Transverse colon (tissue), 4 donors: Measurements from ENCODE around the gene CFAP54. TPM values are rescaled to one million over a fixed set of nuclear protein-coding genes. Genes with fewer than 3 reads are reported as not detected.
A peak's percentile ranks its signal among the peaks of the same experiment; 100 is the strongest.

Experiments used
- DNase-seq: peaks from one replicate; pipeline ENCODE4 v3.0.0-alpha.2; 2019
- H3K27ac ChIP-seq, 4 donors: fragments of 200-600 bp; sonication (generic); 2 replicates each; pipeline ENCODE4 v1.5.1; 2016 to 2018; ENCODE audit warnings: inconsistent platforms in 4 of 4
- H3K27me3 ChIP-seq: fragments of 200-600 bp; sonication (generic); 2 replicates; pipeline ENCODE4 v1.5.1; 2017; ENCODE audit warnings: inconsistent platforms
- H3K36me3 ChIP-seq, 4 donors: fragments of 200-600 bp; sonication (generic); 2 replicates each; pipeline ENCODE4 v1.5.1; 2017 to 2019; ENCODE audit warnings: inconsistent platforms in 4 of 4
- H3K4me1 ChIP-seq, 4 donors: fragments of 200-600 bp; sonication (generic); 2 replicates each; pipeline ENCODE4 v1.5.1; 2017 to 2020; ENCODE audit warnings: inconsistent platforms in 4 of 4
- H3K4me3 ChIP-seq, 4 donors: fragments of 200-600 bp; sonication (generic); 1 replicate in 1 of 4; 2 replicates in 3 of 4; pipeline versions ENCODE4 v1.5.1 to v1.6.1; 2017 to 2019; ENCODE audit warnings: inconsistent platforms in 4 of 4
- H3K9me3 ChIP-seq, 2 donors: fragments of 200-600 bp; sonication (generic); 2 replicates each; pipeline ENCODE4 v1.5.1; 2017 to 2019; ENCODE audit warnings: inconsistent platforms in 2 of 2
- EP300 ChIP-seq: sonication (generic); formaldehyde crosslinking; IDR thresholded peaks from one replicate; pipeline ENCODE4 v1.6.1; 2017; ENCODE audit warnings: antibody characterized with exemption, low read depth
- POLR2A ChIP-seq: fragments of 450-650 bp; IDR thresholded peaks from one replicate; pipeline ENCODE4 v1.6.1; 2016; ENCODE audit warnings: antibody characterized with exemption, mild to moderate bottlenecking, moderate library complexity
- POLR2AphosphoS5 ChIP-seq, 3 donors: sonication (generic); formaldehyde crosslinking; IDR thresholded peaks; one replicate each; pipeline ENCODE4 v1.6.1; 2016; ENCODE audit warnings: antibody characterized with exemption in 3 of 3
- WGBS, 2 donors: methylation state at CpG; one replicate each; pipeline ENCODE4 v1.1.5; 2018; ENCODE audit warnings: low coverage in 1 of 2; 5-methylcytosine and 5-hydroxymethylcytosine counted together
- in situ Hi-C, 4 donors: fragments of 200-750 bp; cut with MboI; loops; one replicate each; pipeline versions ENCODE4 v1.15.0 to v1.15.1; 2017; ENCODE audit warnings: low sequenced_read_pairs in 3 of 4, low pct_ligation_motif_present in 1 of 4, low pct_unique_long_range_greater_than_20kb in 1 of 4
- intact Hi-C: fragments of 100-400 bp; cut with DNase I; formaldehyde crosslinking; loops from one replicate; pipeline ENCODE4 v1.15.1; 2023; ENCODE audit warnings: low total_unique reads
- total RNA-seq, 4 donors: library from RNA; depleted of rRNA; stranded (reverse); fragments of >200 nt; gene quantifications; one replicate each; pipeline ENCODE4 v1.1.0, GENCODE V29; 2016
- TF ChIP-seq, protein P1 (sequence below), 5 experiments: fragments of 200-600 bp in 3 of 5; fragments of 450-650 bp in 2 of 5; sonication (generic) in 3 of 5; IDR thresholded peaks; 1 replicate in 2 of 5; 2 replicates in 3 of 5; pipeline ENCODE4 v1.5.1; 2016 to 2017; ENCODE audit warnings: antibody characterized with exemption in 5 of 5, inconsistent platforms in 3 of 5, mild to moderate bottlenecking in 2 of 5, moderate library complexity in 1 of 5

Gene CFAP54, protein sequence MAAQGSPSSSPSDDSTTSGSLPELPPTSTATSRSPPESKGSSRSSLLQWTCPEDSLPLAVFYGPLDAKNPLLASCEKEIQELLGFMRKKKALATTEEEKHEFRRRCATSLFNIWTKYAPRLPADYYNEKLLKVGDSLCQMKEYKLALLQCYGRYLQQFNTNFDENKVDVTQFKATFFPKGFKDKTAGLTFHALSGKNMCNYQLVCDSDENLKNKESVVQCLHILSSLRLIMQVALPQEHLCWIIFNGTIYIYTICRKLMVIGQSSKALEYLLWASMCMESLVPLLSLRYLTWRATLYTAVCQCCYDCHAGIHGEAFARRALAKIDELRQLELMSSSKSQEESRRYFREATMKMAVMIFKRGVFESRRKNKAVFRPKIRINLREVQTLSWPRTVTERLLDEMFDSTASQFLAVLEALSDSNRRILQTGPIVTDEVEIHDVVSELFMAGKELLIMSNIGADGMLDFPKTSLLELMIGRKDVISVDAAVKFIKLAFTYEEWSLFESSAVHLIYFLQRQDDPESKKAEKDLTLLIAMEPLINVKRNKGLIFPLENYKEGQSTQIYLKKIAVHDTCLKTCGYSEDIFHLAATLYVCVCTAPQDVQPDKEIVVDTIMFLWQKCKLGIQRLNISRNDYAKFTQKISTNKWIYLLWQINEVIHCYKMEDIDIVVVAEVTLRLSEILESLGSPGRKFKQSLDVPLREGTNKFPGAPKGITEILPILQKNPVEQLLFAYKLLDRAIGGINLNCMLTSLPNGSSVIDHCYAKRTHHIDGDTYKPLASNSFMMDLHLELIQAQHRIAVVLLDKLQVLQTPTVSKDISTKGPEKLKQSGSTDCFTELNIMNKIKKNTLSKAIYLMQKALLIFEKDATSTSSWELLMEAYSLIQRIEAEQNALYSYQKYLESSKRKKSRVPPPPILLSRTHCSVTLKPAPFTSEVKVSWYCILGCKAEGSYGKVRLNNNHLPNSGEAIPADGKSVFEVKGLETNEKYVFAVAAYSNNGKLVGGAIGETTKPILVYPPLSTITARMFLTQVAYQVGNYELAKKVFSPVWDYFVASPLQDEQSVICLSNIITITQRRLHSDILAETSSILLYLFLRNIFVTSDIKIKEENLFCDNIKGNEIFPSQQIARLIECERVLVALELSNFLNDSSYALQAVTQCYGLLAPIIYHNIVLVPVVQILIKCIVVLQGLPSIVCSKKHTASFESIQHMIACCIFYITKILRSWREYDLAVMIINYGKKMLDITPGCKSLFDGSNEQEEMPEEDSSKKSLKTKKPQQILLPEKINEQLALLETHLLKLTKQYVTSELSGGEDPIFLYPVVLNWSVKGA (N-terminal part only)
- total RNA-seq = 10 to 100 TPM in 1 of 4 donors, 1 to 10 TPM in 1, under 1 TPM in 1, not detected in 1; 0.14 to 22.3 (median 2.1) TPM

DNA sequence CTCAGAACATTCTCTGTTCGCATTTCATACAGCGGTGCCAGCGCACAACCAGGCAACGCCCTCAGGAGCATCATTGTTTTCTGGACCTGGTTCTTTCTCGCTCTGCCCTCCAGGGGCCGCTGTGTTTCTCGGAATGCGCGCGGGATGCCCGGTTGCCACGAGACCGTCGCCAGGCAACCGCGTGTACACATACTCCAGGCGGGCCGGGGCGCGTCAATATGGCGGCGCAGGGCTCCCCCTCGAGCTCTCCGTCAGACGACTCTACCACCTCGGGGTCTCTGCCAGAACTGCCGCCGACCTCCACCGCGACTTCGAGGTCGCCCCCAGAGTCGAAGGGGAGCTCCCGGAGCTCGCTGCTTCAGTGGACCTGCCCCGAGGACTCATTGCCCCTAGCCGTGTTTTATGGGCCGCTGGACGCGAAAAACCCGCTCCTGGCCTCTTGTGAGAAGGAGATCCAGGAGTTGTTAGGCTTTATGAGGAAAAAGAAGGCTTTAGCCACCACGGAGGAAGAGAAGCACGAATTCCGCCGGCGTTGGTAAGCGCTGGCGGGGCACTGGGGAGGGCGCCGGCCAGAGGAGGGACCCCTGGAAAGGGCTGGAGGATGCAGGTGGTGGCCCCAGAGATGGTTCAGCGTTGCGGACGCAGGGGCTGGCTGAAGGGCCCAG lies at the start of gene CFAP54:
CFAP54 (plus strand) TSS at position 186 of the 665 bp plus-strand sequence; CDS start at position 219, 33 bp downstream.
- Histone ChIP-seq H3K4me1 (peaks cover 0 to 7% (median 0%) of the 10 kb centered on the region in 4 donors), H3K4me3 (peak within 1 kb of the TSS; percentile 40 to 78 (median 58)), H3K9me3 (no peaks in the 10 kb centered on the region), H3K36me3 (no peaks in the 10 kb centered on the region), H3K27ac (peak within 1 kb of the TSS; percentile 36 to 80 (median 78)), H3K27me3 (peaks cover 4% of the 10 kb centered on the region)
- WGBS, 2 donors = 6% methylated on average over 9 to 53 of the region's 53 CpGs
- in situ Hi-C loops = loop anchor here in 1 of 4 donors (10.0 kb wide), 1 partner anchor 85 kb away; the partner anchor contains the start of gene CDK17
- TF ChIP-seq EP300 = peak; percentile 76
- no peak for TF ChIP-seq POLR2A
- peak; percentile 26 to 57 (median 56) for TF ChIP-seq POLR2AphosphoS5 (IDR thresholded peaks at IDR 0.05)
- TF ChIP-seq, protein P1, sequence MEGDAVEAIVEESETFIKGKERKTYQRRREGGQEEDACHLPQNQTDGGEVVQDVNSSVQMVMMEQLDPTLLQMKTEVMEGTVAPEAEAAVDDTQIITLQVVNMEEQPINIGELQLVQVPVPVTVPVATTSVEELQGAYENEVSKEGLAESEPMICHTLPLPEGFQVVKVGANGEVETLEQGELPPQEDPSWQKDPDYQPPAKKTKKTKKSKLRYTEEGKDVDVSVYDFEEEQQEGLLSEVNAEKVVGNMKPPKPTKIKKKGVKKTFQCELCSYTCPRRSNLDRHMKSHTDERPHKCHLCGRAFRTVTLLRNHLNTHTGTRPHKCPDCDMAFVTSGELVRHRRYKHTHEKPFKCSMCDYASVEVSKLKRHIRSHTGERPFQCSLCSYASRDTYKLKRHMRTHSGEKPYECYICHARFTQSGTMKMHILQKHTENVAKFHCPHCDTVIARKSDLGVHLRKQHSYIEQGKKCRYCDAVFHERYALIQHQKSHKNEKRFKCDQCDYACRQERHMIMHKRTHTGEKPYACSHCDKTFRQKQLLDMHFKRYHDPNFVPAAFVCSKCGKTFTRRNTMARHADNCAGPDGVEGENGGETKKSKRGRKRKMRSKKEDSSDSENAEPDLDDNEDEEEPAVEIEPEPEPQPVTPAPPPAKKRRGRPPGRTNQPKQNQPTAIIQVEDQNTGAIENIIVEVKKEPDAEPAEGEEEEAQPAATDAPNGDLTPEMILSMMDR (IDR thresholded peaks at IDR 0.05) = peak; percentile 75 to 83 (median 77)
- DNase-seq = peak; percentile 92
- intact Hi-C loops = loop anchor here (2.0 kb wide), 1 partner anchor 25 kb away; no protein-coding TSS in a partner anchor

DNA sequence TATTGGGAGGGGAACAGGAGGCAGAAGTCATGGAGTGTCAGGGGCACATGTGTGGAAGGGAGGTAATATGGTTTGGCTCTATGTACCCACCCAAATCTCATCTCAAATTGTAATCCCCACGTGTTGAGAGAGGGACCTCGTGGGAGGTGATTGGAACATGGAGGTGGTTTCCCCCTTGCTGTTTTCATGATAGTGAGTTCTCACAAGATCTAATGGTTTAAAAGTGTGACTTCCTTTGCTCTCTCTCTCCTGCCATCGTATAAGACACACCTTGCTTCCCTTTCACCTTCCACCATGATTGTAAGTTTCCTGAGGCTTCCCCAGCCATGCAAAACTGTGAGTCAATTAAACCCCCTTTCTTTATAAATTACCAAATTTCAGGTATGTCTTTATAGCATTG lies 47.6 kb upstream of the CFAP54 start:
- Histone ChIP-seq H3K4me3 (no peak overlapping the region), H3K36me3 (no peaks in the 10 kb centered on the region), H3K9me3 (no peaks in the 10 kb centered on the region), H3K4me1 (peaks cover 0 to 10% (median 0%) of the 10 kb centered on the region in 4 donors), H3K27me3 (no peaks in the 10 kb centered on the region), H3K27ac (no peak overlapping the region)
- intact Hi-C loops (no loop called here), in situ Hi-C loops (no loop called here)
- no peak for DNase-seq
- TF ChIP-seq, protein P1 (IDR thresholded peaks at IDR 0.05) = no peak
- TF ChIP-seq EP300 = no peak
- WGBS, 2 donors = 44 to 49% methylated on average over 3 of the region's 3 CpGs

DNA sequence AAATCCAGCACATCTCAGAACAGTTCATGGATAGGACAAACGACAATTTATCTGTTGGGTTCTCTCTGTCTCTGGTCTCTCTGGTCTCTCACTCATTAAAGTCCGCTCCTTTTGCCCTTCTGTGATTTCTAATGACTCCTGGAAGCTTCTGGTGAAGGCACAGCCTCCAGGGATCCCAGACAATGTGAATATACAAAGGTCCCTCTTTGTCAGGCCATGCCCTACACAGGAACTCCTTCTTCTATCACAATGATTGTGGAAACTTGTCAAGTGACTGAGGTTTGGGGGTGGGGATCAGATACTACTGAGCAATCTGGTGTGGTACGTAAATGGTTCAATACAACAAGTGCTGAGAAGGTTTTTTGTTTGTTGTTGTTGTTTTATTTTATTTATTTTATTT lies 46.5 kb upstream of the CFAP54 start:
- Histone ChIP-seq H3K4me3 (no peak overlapping the region), H3K27ac (no peak overlapping the region), H3K9me3 (no peaks in the 10 kb centered on the region), H3K4me1 (peaks cover 0 to 7% (median 0%) of the 10 kb centered on the region in 4 donors), H3K27me3 (no peaks in the 10 kb centered on the region), H3K36me3 (no peaks in the 10 kb centered on the region)
- intact Hi-C loops (no loop called here), in situ Hi-C loops (no loop called here)
- WGBS, 2 donors = 77 to 83% methylated on average over 3 of the region's 3 CpGs
- DNase-seq = no peak
- TF ChIP-seq EP300 (no peak), POLR2AphosphoS5 (IDR thresholded peaks at IDR 0.05) (no peak), POLR2A (no peak)
- TF ChIP-seq, protein P1 (IDR thresholded peaks at IDR 0.05) = no peak
